GM10266 (cell line): ENCODE measurements around the gene HOXA6.

Experiments
- DNase-seq: peaks from one replicate; pipeline ENCODE4 v3.0.0; 2012; ENCODE audit errors: extremely low spot score
- TF ChIP-seq, protein P1 (sequence below): IDR thresholded peaks from 2 replicates; pipeline ENCODE4 v1.5.1; 2012; ENCODE audit warnings: mild to moderate bottlenecking, low read depth; ENCODE audit not compliant: control insufficient read depth, insufficient read depth; ENCODE audit errors: missing control alignments

The HOXA6 gene

DNA sequence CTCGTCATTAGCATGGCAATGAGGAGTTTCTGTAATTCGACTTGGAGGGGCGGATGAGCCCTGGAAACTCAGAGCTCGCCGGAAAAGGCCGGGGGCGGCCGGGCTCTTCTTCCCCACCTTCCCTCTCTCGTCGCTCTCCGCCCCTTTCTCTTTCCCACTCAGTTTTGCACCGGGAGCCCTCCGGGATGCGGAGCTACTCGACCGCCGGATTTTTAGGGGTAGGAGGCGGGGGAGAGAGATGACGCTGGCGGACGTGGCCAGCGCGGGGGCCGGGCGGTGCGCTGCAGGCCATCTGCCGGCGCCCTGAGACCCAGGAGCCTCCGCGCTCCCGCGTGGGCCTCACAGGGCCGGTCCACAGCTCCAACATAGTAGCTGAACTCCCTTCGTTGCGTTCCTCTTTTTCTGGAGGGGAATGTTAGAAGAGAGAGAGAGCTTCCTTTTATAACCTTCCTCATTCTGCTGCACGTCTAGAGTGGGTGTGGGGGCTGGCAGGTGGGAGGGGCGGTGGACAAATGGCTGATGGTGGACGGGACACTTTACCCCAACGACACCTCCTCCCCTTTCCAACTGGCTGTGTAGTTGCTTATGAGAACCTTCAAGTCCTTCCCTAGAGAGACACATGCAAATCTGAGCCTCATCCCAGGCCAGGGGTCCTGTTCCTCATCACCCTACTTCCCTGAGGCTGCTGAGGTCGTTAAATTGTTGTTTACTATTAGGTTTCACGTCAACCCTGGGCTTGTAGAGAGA is 50.6 kb downstream of the HOXA6 start:
- no peak for DNase-seq
- TF ChIP-seq, protein P1, sequence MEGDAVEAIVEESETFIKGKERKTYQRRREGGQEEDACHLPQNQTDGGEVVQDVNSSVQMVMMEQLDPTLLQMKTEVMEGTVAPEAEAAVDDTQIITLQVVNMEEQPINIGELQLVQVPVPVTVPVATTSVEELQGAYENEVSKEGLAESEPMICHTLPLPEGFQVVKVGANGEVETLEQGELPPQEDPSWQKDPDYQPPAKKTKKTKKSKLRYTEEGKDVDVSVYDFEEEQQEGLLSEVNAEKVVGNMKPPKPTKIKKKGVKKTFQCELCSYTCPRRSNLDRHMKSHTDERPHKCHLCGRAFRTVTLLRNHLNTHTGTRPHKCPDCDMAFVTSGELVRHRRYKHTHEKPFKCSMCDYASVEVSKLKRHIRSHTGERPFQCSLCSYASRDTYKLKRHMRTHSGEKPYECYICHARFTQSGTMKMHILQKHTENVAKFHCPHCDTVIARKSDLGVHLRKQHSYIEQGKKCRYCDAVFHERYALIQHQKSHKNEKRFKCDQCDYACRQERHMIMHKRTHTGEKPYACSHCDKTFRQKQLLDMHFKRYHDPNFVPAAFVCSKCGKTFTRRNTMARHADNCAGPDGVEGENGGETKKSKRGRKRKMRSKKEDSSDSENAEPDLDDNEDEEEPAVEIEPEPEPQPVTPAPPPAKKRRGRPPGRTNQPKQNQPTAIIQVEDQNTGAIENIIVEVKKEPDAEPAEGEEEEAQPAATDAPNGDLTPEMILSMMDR = no peak

DNA sequence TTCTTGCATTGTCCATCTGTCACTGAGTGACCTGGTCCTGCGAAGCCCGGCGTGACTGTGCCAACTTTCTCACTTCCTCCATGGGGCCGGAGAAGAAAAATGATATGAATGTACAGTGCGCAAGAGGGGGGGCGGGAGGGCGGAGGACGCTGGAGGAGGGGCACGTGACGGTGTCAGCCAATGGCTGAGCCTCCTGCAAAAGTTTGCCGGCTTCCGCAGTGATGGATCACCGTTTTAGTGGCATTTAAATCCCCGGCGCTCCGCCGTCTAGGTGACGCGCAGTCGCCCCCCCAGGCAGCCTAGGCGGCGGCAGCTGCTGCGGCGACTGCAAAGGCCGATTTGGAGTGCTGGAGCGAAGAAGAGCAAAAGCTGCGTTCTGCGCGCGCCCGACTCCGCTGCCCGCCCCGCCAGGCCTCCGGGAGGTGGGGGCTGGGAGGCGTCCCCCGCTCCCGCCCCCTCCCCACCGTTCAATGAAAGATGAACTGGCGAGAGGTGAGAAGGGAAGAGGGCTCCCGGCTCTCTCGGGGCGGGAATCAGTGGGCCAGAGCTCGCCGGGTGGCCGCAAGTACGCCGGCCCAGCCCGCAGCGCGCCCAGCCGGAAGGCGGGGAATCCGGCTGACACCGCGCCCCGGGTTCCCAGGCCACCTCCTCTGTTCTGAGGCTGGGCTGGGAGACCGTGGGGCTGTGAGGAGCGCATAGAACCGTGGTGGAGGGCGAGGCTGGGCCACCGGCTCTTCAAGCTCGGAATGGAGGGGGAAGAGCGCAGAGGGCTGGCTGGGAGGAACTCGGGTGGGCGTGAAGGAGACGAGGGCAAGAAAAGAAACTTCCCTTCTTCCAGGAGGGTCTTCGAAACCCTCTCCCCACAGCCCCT is 51.4 kb downstream of the HOXA6 start, which contains the start of gene HOXA1:
HOXA1 (minus strand) TSS at position 104 of the 871 bp plus-strand sequence; CDS start at position 16, 88 bp downstream.
- peak; percentile 97 for DNase-seq
- TF ChIP-seq, protein P1 = no peak
